Measurements from ENCODE around the gene PLEKHM2. TPM values are rescaled to one million over a fixed set of nuclear protein-coding genes. Genes with fewer than 3 reads are reported as not detected.

The PLEKHM2 gene
- total RNA-seq, 1 donor from 2014 or later, result 16.7 TPM

- Histone ChIP-seq H3K9me3 (ENCODE audit: low read depth) (no peaks in the 10 kb centered on the region), H4K20me1 (ENCODE audit: low read depth) (no peaks in the 10 kb centered on the region), H3K27ac (no peak overlapping the region), H3K36me3 (no peaks in the 10 kb centered on the region), H3K9ac (no peak overlapping the region), H2AFZ (replicated peaks) (no peak overlapping the region), H3K79me2 (ENCODE audit: low read depth) (no peaks in the 10 kb centered on the region), H3K4me2 (no peak overlapping the region), H3K27me3 (no peaks in the 10 kb centered on the region), H3K4me3 (no peak overlapping the region), H3K4me1 (no peaks in the 10 kb centered on the region), H3F3A (ENCODE audit: low read depth) (no peaks in the 10 kb centered on the region)
- Mint-ChIP-seq H3K4me1 (no peaks in the 10 kb centered on the region), H3K36me3 (no peaks in the 10 kb centered on the region), H3K4me3 (no peak overlapping the region), H3K9me3 (peaks cover 4% of the 10 kb centered on the region), H3K27me3 (ENCODE audit: insufficient read depth, low read depth) (peaks cover 12% of the 10 kb centered on the region), H3K27ac (no peak overlapping the region)
- no peak for DNase-seq (ENCODE audit: low spot score)
- TF ChIP-seq CTCF (IDR thresholded peaks at IDR 0.05) (no peak), EZH2phosphoT487 (IDR thresholded peaks at IDR 0.05) (no peak), EZH2 (IDR thresholded peaks at IDR 0.05) (no peak)
Measured at GRCh38 chr1:15674386-15675159, 9.5 kb upstream of the PLEKHM2 start.

GRCh38 chr1:15676010-15676409 lies 8.1 kb upstream of the PLEKHM2 start:
- Histone ChIP-seq H4K20me1 (ENCODE audit: low read depth) (no peaks in the 10 kb centered on the region), H3F3A (ENCODE audit: low read depth) (no peaks in the 10 kb centered on the region), H3K79me2 (ENCODE audit: low read depth) (no peaks in the 10 kb centered on the region), H3K9ac (no peak overlapping the region), H3K27me3 (no peaks in the 10 kb centered on the region), H3K4me1 (no peaks in the 10 kb centered on the region), H3K27ac (no peak overlapping the region), H3K9me3 (ENCODE audit: low read depth) (no peaks in the 10 kb centered on the region), H2AFZ (replicated peaks) (no peak overlapping the region), H3K4me2 (no peak overlapping the region), H3K4me3 (no peak overlapping the region), H3K36me3 (no peaks in the 10 kb centered on the region)
- TF ChIP-seq EZH2 (IDR thresholded peaks at IDR 0.05), result no peak
- TF ChIP-seq CTCF (IDR thresholded peaks at IDR 0.05), result no peak
- TF ChIP-seq EZH2phosphoT487 (IDR thresholded peaks at IDR 0.05), result no peak
- H3K36me3 Mint-ChIP-seq, result no peaks in the 10 kb centered on the region
- H3K9me3 Mint-ChIP-seq, result peaks cover 4% of the 10 kb centered on the region
- no peak for DNase-seq (ENCODE audit: low spot score)
- peaks cover 7% of the 10 kb centered on the region for H3K27me3 Mint-ChIP-seq (ENCODE audit: insufficient read depth, low read depth)
- no peak overlapping the region for H3K4me3 Mint-ChIP-seq
- H3K4me1 Mint-ChIP-seq, result no peaks in the 10 kb centered on the region
- no peak overlapping the region for H3K27ac Mint-ChIP-seq

GRCh38 chr1:15676688-15677661 lies 7.1 kb upstream of the PLEKHM2 start:
- no peak for DNase-seq (ENCODE audit: low spot score)
- H3F3A ChIP-seq (ENCODE audit: low read depth), result no peaks in the 10 kb centered on the region
- H3K27ac ChIP-seq, result no peak overlapping the region
- H3K27me3 ChIP-seq, result no peaks in the 10 kb centered on the region
- no peaks in the 10 kb centered on the region for H4K20me1 ChIP-seq (ENCODE audit: low read depth)
- no peak overlapping the region for H3K9ac ChIP-seq
- H3K79me2 ChIP-seq (ENCODE audit: low read depth), result no peaks in the 10 kb centered on the region
- TF ChIP-seq CTCF (IDR thresholded peaks at IDR 0.05) (no peak), EZH2phosphoT487 (IDR thresholded peaks at IDR 0.05) (no peak), EZH2 (IDR thresholded peaks at IDR 0.05) (no peak)
- no peak overlapping the region for H3K4me2 ChIP-seq
- Mint-ChIP-seq H3K36me3 (no peaks in the 10 kb centered on the region), H3K27ac (no peak overlapping the region), H3K9me3 (peaks cover 4% of the 10 kb centered on the region), H3K27me3 (ENCODE audit: insufficient read depth, low read depth) (peaks cover 7% of the 10 kb centered on the region), H3K4me1 (no peaks in the 10 kb centered on the region), H3K4me3 (no peak overlapping the region)
- H3K9me3 ChIP-seq (ENCODE audit: low read depth), result no peaks in the 10 kb centered on the region
- H2AFZ ChIP-seq (replicated peaks), result no peak overlapping the region
- no peaks in the 10 kb centered on the region for H3K36me3 ChIP-seq
- H3K4me1 ChIP-seq, result no peaks in the 10 kb centered on the region
- no peak overlapping the region for H3K4me3 ChIP-seq
